Measurements from ENCODE around the gene PGAP3. TPM values are rescaled to one million over a fixed set of nuclear protein-coding genes. Genes with fewer than 3 reads are reported as not detected.

PGAP3 gene
- total RNA-seq, 1 donor from 2014 or later: 23.5 TPM

DNA sequence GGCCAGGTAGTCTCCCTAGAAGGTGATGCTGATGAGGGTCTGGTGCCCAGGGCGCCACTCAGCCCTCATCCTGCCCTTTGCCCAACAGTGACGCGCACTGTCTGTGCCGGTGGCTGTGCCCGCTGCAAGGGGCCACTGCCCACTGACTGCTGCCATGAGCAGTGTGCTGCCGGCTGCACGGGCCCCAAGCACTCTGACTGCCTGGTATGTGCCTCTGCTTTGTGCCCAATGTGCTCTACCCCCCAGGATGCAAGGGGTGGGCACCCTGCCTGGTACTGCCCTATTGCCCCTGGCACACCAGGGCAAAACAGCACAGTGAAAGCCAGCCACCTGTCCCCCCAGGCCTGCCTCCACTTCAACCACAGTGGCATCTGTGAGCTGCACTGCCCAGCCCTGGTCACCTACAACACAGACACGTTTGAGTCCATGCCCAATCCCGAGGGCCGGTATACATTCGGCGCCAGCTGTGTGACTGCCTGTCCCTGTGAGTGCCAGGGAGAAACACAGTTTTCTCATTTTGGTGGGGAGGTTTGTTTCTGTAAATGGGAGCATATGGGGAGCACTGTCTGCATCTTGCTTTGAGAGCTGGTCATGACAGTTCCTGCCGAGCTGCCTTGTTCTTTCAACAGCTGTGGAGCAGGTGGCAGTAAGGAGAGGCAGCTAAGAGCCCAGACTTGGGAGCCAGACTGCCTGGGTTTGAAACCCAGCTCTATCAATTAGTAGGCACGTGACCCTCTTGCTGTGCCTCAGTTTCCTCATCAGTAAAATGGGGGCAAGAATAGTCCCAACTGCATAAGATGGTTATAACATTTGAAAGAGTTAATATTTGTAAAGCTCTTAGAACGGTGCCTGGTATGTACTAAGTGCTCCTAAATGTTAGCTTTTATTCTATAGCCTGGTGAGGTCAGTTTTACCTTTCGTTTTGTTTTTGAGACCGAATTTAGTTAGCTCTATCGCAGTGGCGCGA is 22.4 kb upstream of the PGAP3 start:
- Mint-ChIP-seq H3K9me3 (no peaks in the 10 kb centered on the region), H3K4me3 (no peak overlapping the region), H3K36me3 (peaks cover 6% of the 10 kb centered on the region), H3K4me1 (ENCODE audit: unreplicated experiment) (no peaks in the 10 kb centered on the region), H3K27me3 (no peaks in the 10 kb centered on the region), H3K27ac (no peak overlapping the region)
- TF ChIP-seq, protein P1, sequence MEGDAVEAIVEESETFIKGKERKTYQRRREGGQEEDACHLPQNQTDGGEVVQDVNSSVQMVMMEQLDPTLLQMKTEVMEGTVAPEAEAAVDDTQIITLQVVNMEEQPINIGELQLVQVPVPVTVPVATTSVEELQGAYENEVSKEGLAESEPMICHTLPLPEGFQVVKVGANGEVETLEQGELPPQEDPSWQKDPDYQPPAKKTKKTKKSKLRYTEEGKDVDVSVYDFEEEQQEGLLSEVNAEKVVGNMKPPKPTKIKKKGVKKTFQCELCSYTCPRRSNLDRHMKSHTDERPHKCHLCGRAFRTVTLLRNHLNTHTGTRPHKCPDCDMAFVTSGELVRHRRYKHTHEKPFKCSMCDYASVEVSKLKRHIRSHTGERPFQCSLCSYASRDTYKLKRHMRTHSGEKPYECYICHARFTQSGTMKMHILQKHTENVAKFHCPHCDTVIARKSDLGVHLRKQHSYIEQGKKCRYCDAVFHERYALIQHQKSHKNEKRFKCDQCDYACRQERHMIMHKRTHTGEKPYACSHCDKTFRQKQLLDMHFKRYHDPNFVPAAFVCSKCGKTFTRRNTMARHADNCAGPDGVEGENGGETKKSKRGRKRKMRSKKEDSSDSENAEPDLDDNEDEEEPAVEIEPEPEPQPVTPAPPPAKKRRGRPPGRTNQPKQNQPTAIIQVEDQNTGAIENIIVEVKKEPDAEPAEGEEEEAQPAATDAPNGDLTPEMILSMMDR (conservative IDR thresholded peaks at IDR 0.05): no peak
- no peak for DNase-seq (ENCODE audit: extremely low spot score, unreplicated experiment)

DNA sequence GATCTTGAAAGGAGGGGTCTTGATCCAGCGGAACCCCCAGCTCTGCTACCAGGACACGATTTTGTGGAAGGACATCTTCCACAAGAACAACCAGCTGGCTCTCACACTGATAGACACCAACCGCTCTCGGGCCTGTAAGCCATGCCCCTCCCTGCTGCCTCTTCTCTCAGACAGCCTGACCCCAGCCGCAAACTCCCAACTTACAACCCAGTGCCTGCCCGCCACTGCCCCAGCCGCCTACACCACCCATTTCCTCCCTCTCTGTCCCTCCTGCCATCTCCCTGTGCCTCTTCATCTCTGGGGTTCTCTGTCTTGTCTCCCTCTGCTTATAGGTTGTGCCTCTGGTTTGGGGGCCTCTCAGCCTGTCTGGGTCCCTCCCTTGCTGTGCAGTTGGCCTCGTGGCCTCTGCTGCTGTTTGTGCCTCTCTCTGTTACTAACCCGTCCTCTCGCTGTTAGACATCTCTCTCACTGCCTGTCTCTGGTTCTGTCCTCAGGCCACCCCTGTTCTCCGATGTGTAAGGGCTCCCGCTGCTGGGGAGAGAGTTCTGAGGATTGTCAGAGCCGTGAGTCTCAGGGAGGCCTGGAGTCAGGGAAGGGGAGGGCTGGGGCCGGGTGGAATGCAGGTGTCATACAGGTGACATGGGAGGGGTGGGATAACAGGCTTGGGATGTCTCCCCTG is 21.6 kb upstream of the PGAP3 start:
- H3K4me3 Mint-ChIP-seq: no peak overlapping the region
- no peak for DNase-seq (ENCODE audit: extremely low spot score, unreplicated experiment)
- peaks cover 6% of the 10 kb centered on the region for H3K36me3 Mint-ChIP-seq
- H3K27ac Mint-ChIP-seq: no peak overlapping the region
- H3K9me3 Mint-ChIP-seq: no peaks in the 10 kb centered on the region
- H3K27me3 Mint-ChIP-seq: no peaks in the 10 kb centered on the region
- H3K4me1 Mint-ChIP-seq (ENCODE audit: unreplicated experiment): peaks cover 5% of the 10 kb centered on the region
- TF ChIP-seq, protein P1 (conservative IDR thresholded peaks at IDR 0.05): no peak

DNA sequence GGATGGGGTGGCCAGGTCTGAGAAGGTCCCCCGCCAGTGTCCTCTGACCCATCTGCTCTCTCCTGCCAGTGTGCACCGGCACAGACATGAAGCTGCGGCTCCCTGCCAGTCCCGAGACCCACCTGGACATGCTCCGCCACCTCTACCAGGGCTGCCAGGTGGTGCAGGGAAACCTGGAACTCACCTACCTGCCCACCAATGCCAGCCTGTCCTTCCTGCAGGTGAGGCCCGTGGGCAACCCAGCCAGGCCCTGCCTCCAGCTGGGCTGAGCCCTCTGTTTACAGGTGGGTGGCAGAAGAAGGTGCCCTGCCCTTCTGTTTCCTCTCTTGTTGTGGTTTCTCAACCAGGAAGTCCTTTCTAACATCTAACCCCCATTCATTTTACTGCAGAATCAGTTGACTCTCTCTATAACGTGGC is 19.1 kb upstream of the PGAP3 start:
- Mint-ChIP-seq H3K4me3 (no peak overlapping the region), H3K4me1 (ENCODE audit: unreplicated experiment) (peaks cover 19% of the 10 kb centered on the region), H3K9me3 (no peaks in the 10 kb centered on the region), H3K27me3 (no peaks in the 10 kb centered on the region), H3K27ac (peak overlapping the region; percentile 42), H3K36me3 (no peaks in the 10 kb centered on the region)
- TF ChIP-seq, protein P1 (conservative IDR thresholded peaks at IDR 0.05): no peak
- DNase-seq (ENCODE audit: extremely low spot score, unreplicated experiment): no peak

DNA sequence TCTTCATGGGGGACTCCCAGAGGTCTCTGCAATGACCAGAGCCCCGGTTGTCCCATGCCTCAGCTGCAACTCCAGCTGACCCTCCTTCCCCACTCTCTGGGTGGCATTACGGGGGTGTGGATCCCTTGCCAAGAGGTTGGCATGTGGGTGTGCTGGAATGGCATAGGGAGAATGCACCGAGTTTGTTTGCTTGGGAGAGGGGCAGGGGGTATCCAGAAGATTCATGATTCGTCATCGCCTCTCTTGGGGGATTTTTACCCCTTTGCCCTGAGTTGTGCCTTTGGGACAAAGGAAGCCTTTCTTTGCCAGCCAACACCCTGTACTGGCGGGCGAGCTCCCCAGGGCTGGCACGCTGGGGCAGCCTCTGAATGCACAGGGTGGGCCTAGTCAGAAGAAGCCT is 18.5 kb upstream of the PGAP3 start:
- H3K4me3 Mint-ChIP-seq: no peak overlapping the region
- TF ChIP-seq, protein P1 (conservative IDR thresholded peaks at IDR 0.05): no peak
- no peaks in the 10 kb centered on the region for H3K9me3 Mint-ChIP-seq
- no peak overlapping the region for H3K27ac Mint-ChIP-seq
- DNase-seq (ENCODE audit: extremely low spot score, unreplicated experiment): no peak
- peaks cover 24% of the 10 kb centered on the region for H3K4me1 Mint-ChIP-seq (ENCODE audit: unreplicated experiment)
- no peaks in the 10 kb centered on the region for H3K36me3 Mint-ChIP-seq
- no peaks in the 10 kb centered on the region for H3K27me3 Mint-ChIP-seq

DNA sequence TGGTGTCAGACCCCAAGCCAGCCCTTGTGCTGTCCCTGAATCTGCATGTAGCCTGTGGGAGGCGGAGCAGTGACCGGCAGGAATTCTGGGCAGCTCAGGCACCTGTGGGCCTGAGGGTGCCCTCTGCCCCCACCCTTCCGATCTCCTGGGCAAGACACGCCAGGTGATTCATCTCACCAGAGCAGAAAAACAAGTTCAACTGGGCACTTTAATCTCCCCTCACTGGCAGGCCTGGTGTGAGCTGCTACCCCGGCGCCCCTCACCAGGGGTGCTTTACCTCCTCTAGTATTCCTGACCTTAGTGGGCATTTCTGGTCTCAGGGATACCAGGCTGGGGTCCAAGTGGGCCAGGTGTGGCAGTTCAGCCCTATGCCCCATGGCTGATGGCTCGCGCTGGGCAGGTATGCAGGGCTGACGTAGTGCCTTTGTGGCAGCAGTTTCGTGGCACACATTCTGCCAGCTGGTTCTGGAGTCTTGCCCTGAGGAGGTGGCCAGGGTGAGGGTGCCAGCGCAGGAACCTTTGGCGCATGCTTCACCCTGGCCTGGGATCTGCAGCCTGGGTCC is 18.0 kb upstream of the PGAP3 start:
- H3K27ac Mint-ChIP-seq: peak overlapping the region; percentile 70
- TF ChIP-seq, protein P1 (conservative IDR thresholded peaks at IDR 0.05): no peak
- peaks cover 3% of the 10 kb centered on the region for H3K36me3 Mint-ChIP-seq
- no peak for DNase-seq (ENCODE audit: extremely low spot score, unreplicated experiment)
- no peaks in the 10 kb centered on the region for H3K9me3 Mint-ChIP-seq
- no peaks in the 10 kb centered on the region for H3K27me3 Mint-ChIP-seq
- H3K4me1 Mint-ChIP-seq (ENCODE audit: unreplicated experiment): peaks cover 29% of the 10 kb centered on the region
- H3K4me3 Mint-ChIP-seq: peak overlapping the region; percentile 63
